Activated CD8-positive, alpha-beta T cell treated with anti-CD3 and anti-CD28 coated beads for 36 hours (primary cell): ENCODE measurements around the gene ZDHHC15. TPM values are rescaled to one million over a fixed set of nuclear protein-coding genes. Genes with fewer than 3 reads are reported as not detected.
"Not testable (repeated sequence)": the region's sequence is repeated elsewhere in the genome, so short reads cannot be mapped to it uniquely, and the experiment has no call there.

ENCODE experiments used
- ATAC-seq: fragments of 200-7000 bp; cut with Tn5 transposase; one replicate; pipeline ENCODE4 v1.10.0; 2021; ENCODE audit warnings: mild to moderate bottlenecking, moderate library complexity
- CTCF ChIA-PET: fragments of 350-600 bp; sonication (Branson Sonifier 250); formaldehyde crosslinking; loops from one replicate; lab custom pipeline; 2021; ENCODE audit warnings: antibody characterized with exemption; lab: Charles Lee
- POLR2A ChIA-PET: fragments of 350-600 bp; sonication (Branson Sonifier 250); formaldehyde crosslinking; loops from one replicate; lab custom pipeline; 2021; ENCODE audit warnings: antibody characterized with exemption; lab: Charles Lee
- DNase-seq: peaks from one replicate; pipeline ENCODE4 v3.0.0-alpha.2; 2020
- H3K27ac Mint-ChIP-seq: one replicate; pipeline ENCODE4 v1.8.0; 2021; ENCODE audit warnings: mild to moderate bottlenecking, mixed read lengths
- H3K27me3 Mint-ChIP-seq: one replicate; pipeline ENCODE4 v1.8.0; 2021; ENCODE audit warnings: mixed read lengths
- H3K36me3 Mint-ChIP-seq: one replicate; pipeline ENCODE4 v1.8.0; 2021; ENCODE audit warnings: low read depth, mixed read lengths
- H3K4me1 Mint-ChIP-seq: one replicate; pipeline ENCODE4 v1.8.0; 2021; ENCODE audit warnings: low read depth, mixed read lengths
- H3K4me3 Mint-ChIP-seq: one replicate; pipeline ENCODE4 v1.8.0; 2021; ENCODE audit warnings: mild to moderate bottlenecking, moderate library complexity, mixed read lengths
- H3K9me3 Mint-ChIP-seq: one replicate; pipeline ENCODE4 v1.8.0; 2021; ENCODE audit warnings: mixed read lengths
- intact Hi-C: fragments of 100-400 bp; cut with micrococcal nuclease; formaldehyde crosslinking; loops from one replicate; pipeline ENCODE4 v1.10.0; 2022
- total RNA-seq, 2 experiments: library from RNA; stranded (reverse); gene quantifications; one replicate each; pipeline ENCODE4 v1.2.3, GENCODE V29; 2021
- TF ChIP-seq, protein P1 (sequence below): fragments of 200-600 bp; IDR thresholded peaks from one replicate; pipeline ENCODE4 v1.8.0; 2022; ENCODE audit warnings: antibody characterized with exemption, mild to moderate bottlenecking

The ZDHHC15 gene
- total RNA-seq, 2 experiments from 2014 or later = 0.16 to 0.27 TPM

- DNase-seq = no peak
- intact Hi-C loops = no loop called here
- H3K27ac Mint-ChIP-seq = no peak overlapping the region
- no peaks in the 10 kb centered on the region for H3K36me3 Mint-ChIP-seq
- TF ChIP-seq, protein P1, sequence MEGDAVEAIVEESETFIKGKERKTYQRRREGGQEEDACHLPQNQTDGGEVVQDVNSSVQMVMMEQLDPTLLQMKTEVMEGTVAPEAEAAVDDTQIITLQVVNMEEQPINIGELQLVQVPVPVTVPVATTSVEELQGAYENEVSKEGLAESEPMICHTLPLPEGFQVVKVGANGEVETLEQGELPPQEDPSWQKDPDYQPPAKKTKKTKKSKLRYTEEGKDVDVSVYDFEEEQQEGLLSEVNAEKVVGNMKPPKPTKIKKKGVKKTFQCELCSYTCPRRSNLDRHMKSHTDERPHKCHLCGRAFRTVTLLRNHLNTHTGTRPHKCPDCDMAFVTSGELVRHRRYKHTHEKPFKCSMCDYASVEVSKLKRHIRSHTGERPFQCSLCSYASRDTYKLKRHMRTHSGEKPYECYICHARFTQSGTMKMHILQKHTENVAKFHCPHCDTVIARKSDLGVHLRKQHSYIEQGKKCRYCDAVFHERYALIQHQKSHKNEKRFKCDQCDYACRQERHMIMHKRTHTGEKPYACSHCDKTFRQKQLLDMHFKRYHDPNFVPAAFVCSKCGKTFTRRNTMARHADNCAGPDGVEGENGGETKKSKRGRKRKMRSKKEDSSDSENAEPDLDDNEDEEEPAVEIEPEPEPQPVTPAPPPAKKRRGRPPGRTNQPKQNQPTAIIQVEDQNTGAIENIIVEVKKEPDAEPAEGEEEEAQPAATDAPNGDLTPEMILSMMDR = no peak
- H3K9me3 Mint-ChIP-seq = peaks cover 5% of the 10 kb centered on the region
- no peak for ATAC-seq
- POLR2A ChIA-PET = no interaction called here
- H3K27me3 Mint-ChIP-seq = no peaks in the 10 kb centered on the region
- H3K4me3 Mint-ChIP-seq = no peak overlapping the region
- no peaks in the 10 kb centered on the region for H3K4me1 Mint-ChIP-seq
- CTCF ChIA-PET = no interaction called here
Measured at GRCh38 chrX:75366861-75367260, 156.0 kb downstream of the ZDHHC15 start.

GRCh38 chrX:75365243-75365975 is 157.4 kb downstream of the ZDHHC15 start:
- Mint-ChIP-seq H3K4me1 (no peaks in the 10 kb centered on the region), H3K27ac (no peak overlapping the region), H3K36me3 (peaks cover 5% of the 10 kb centered on the region), H3K4me3 (no peak overlapping the region), H3K9me3 (peaks cover 5% of the 10 kb centered on the region), H3K27me3 (no peaks in the 10 kb centered on the region)
- ATAC-seq (no peak), DNase-seq (no peak)
- CTCF ChIA-PET = no interaction called here
- TF ChIP-seq, protein P1 = no peak
- POLR2A ChIA-PET = no interaction called here
- intact Hi-C loops = no loop called here

DNA sequence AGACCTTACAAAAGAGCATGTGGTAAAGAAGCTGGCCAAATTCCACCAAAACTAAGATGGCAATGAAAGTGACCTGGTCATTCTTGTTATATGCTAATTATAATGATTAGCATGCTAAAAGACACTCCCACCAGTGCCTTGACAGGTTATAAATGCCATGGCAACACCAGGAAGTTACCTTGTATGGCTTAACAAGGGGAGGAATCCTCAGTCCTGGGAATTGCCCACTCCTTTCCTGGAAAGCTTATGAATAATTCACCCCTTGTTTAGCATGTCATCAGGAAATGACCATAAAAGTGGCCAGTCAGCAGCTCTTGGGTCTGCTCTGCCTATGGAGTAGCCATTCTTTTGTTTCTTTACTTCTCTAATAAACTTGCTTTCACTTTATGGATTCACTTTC is 161.0 kb downstream of the ZDHHC15 start:
- ChIA-PET POLR2A (no interaction called here), CTCF (no interaction called here)
- peaks cover 5% of the 10 kb centered on the region for H3K36me3 Mint-ChIP-seq
- H3K27ac Mint-ChIP-seq = no peak overlapping the region
- H3K27me3 Mint-ChIP-seq = no peaks in the 10 kb centered on the region
- peaks cover 5% of the 10 kb centered on the region for H3K9me3 Mint-ChIP-seq
- DNase-seq (no peak), ATAC-seq (no peak)
- H3K4me3 Mint-ChIP-seq = no peak overlapping the region
- H3K4me1 Mint-ChIP-seq = no peaks in the 10 kb centered on the region
- intact Hi-C loops = no loop called here
- TF ChIP-seq, protein P1 = no peak

DNA sequence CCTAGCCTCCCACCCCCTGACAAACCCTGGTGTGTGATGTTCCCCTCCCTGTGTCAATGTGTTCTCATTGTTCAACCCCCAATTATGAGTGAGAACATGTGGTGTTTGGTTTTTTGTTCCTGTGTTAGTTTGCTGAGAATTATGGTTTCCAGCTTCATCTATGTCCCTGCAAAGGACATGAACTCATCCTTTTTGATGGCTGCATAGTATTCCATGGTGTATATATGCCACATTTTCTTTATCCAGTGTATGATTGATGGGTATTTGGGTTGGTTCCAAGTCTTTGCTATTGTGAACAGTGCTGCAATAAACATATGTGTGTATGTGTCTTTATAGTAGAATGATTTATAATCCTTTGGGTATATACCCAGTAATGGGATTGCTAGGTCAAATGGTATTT is 174.2 kb downstream of the ZDHHC15 start:
- POLR2A ChIA-PET, H3K4me3 Mint-ChIP-seq, H3K9me3 Mint-ChIP-seq, H3K27ac Mint-ChIP-seq, CTCF ChIA-PET, DNase-seq, H3K27me3 Mint-ChIP-seq, ATAC-seq, H3K4me1 Mint-ChIP-seq, intact Hi-C loops: not testable (repeated sequence)
- peaks cover 13% of the 10 kb centered on the region for H3K36me3 Mint-ChIP-seq

GRCh38 chrX:75337525-75337924 is 185.3 kb downstream of the ZDHHC15 start:
- DNase-seq (no peak), ATAC-seq (no peak)
- Mint-ChIP-seq H3K4me1 (no peaks in the 10 kb centered on the region), H3K27ac (no peak overlapping the region), H3K4me3 (no peak overlapping the region), H3K36me3 (peaks cover 18% of the 10 kb centered on the region), H3K27me3 (no peaks in the 10 kb centered on the region), H3K9me3 (peaks cover 2% of the 10 kb centered on the region)
- intact Hi-C loops = no loop called here
- TF ChIP-seq, protein P1 = no peak
- CTCF ChIA-PET = no interaction called here
- POLR2A ChIA-PET = no interaction called here
